GM18870 (cell line): ENCODE data around the gene CLEC3B.
"Not testable (repeated sequence)": the region's sequence is repeated elsewhere in the genome, so short reads cannot be mapped to it uniquely, and the experiment has no call there.

Source experiments
- ATAC-seq: cut with Tn5 transposase; IDR thresholded peaks from one replicate; pipeline ENCODE4 v1.9.1; 2021; ENCODE audit warnings: moderate library complexity; ENCODE audit not compliant: unreplicated experiment

Gene CLEC3B

GRCh38 chr3:45026038-45026437 lies at the start of gene CLEC3B:
Gene CLEC3B, plus strand, starts transcription at chr3:45026303. Its CDS starts 60 bp downstream, at chr3:45026363.
- ATAC-seq, result no peak

GRCh38 chr3:44981220-44981619 lies 44.9 kb upstream of the CLEC3B start:
- no peak for ATAC-seq

GRCh38 chr3:44981751-44982150 lies 44.4 kb upstream of the CLEC3B start:
- ATAC-seq, result no peak

GRCh38 chr3:44982817-44983216 lies 43.3 kb upstream of the CLEC3B start:
- no peak for ATAC-seq

GRCh38 chr3:44983484-44983941 lies 42.6 kb upstream of the CLEC3B start:
- ATAC-seq, result no peak

- ATAC-seq, result no peak
These were observed 41.8 kb upstream of the CLEC3B start for GRCh38 chr3:44984335-44984734.

GRCh38 chr3:44986330-44986729 lies 39.8 kb upstream of the CLEC3B start:
- ATAC-seq, result not testable (repeated sequence)

GRCh38 chr3:44987332-44987731 lies 38.8 kb upstream of the CLEC3B start:
- ATAC-seq, result no peak

GRCh38 chr3:44988073-44988472 lies 38.0 kb upstream of the CLEC3B start:
- no peak for ATAC-seq

GRCh38 chr3:44989141-44989540 lies 37.0 kb upstream of the CLEC3B start:
- no peak for ATAC-seq

- ATAC-seq, result no peak
These were observed 36.3 kb upstream of the CLEC3B start for GRCh38 chr3:44989636-44990373.

GRCh38 chr3:44991326-44991725 lies 34.8 kb upstream of the CLEC3B start:
- ATAC-seq, result no peak

- ATAC-seq, result no peak
These were observed 33.3 kb upstream of the CLEC3B start for GRCh38 chr3:44992555-44993470.

- no peak for ATAC-seq
These were observed 32.5 kb upstream of the CLEC3B start for GRCh38 chr3:44993471-44994205.

- ATAC-seq, result no peak
These were observed 30.8 kb upstream of the CLEC3B start for GRCh38 chr3:44995142-44995770.

- ATAC-seq, result peak; percentile 70
These were observed 29.5 kb upstream of the CLEC3B start for GRCh38 chr3:44996556-44996969.

GRCh38 chr3:44999782-45000181 lies 26.3 kb upstream of the CLEC3B start:
- ATAC-seq, result no peak

- ATAC-seq, result no peak
These were observed 25.3 kb upstream of the CLEC3B start for GRCh38 chr3:45000823-45001222.

GRCh38 chr3:45001738-45002137 lies 24.4 kb upstream of the CLEC3B start:
- ATAC-seq, result no peak

- ATAC-seq, result no peak
These were observed 23.9 kb upstream of the CLEC3B start for GRCh38 chr3:45002139-45002660.
